Thyroid gland (tissue), 4 donors: ENCODE results near the gene KCNQ1.

ENCODE experiments used
- POLR2A ChIP-seq, 2 donors: fragments of 450-650 bp; IDR thresholded peaks; one replicate each; pipeline ENCODE4 v1.6.1; 2017; ENCODE audit warnings: antibody characterized with exemption in 2 of 2, mild to moderate bottlenecking in 2 of 2, moderate library complexity in 1 of 2
- TF ChIP-seq, protein P1 (sequence below), 6 experiments: fragments of 200-600 bp in 3 of 6; fragments of 450-650 bp in 3 of 6; sonication (generic) in 3 of 6; IDR thresholded peaks; one replicate each; pipeline ENCODE4 v1.5.1; 2016 to 2019; ENCODE audit warnings: antibody characterized with exemption in 6 of 6, mild to moderate bottlenecking in 2 of 6, inconsistent platforms in 1 of 6, moderate library complexity in 1 of 6

GRCh38 chr11:2745511-2745910 is 300.7 kb downstream of the KCNQ1 start:
- TF ChIP-seq, protein P1, sequence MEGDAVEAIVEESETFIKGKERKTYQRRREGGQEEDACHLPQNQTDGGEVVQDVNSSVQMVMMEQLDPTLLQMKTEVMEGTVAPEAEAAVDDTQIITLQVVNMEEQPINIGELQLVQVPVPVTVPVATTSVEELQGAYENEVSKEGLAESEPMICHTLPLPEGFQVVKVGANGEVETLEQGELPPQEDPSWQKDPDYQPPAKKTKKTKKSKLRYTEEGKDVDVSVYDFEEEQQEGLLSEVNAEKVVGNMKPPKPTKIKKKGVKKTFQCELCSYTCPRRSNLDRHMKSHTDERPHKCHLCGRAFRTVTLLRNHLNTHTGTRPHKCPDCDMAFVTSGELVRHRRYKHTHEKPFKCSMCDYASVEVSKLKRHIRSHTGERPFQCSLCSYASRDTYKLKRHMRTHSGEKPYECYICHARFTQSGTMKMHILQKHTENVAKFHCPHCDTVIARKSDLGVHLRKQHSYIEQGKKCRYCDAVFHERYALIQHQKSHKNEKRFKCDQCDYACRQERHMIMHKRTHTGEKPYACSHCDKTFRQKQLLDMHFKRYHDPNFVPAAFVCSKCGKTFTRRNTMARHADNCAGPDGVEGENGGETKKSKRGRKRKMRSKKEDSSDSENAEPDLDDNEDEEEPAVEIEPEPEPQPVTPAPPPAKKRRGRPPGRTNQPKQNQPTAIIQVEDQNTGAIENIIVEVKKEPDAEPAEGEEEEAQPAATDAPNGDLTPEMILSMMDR (IDR thresholded peaks at IDR 0.05) = no peak
- no peak for TF ChIP-seq POLR2A (IDR thresholded peaks at IDR 0.05)
